ENCODE results near the gene CYP26B1. TPM values are rescaled to one million over a fixed set of nuclear protein-coding genes. Genes with fewer than 3 reads are reported as not detected.

The CYP26B1 gene
- total and polyA plus RNA-seq, 2 experiments from 2014 or later: 3.9 to 6.5 TPM

DNA sequence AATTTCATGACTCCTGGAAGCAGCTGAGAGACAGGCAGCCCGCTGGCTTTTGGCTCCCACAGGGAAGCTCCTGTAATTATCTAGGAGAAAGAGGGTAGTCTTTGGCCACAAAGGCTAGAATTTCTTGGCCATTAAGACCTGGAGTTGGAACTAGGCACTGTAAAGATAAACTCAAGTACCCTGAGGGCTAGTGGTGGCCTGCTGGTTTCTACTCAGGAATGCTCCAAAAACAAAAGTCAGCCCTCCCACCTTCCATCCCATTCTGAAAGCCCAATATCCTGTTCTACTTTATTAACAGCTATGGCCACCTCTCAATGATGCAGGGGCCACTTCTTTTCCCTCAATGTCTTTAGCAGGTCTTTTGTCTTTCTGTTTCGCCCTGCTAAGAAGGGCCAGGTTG, 34.0 kb upstream of the CYP26B1 start:
- DNase-seq (ENCODE audit: low spot score): no peak
- TF ChIP-seq EZH2phosphoT487 (IDR thresholded peaks at IDR 0.05; ENCODE audit: low read depth, severe bottlenecking, unreplicated experiment) (no peak), EZH2 (IDR thresholded peaks at IDR 0.05; ENCODE audit: borderline replicate concordance) (no peak)
- TF ChIP-seq, protein P1, sequence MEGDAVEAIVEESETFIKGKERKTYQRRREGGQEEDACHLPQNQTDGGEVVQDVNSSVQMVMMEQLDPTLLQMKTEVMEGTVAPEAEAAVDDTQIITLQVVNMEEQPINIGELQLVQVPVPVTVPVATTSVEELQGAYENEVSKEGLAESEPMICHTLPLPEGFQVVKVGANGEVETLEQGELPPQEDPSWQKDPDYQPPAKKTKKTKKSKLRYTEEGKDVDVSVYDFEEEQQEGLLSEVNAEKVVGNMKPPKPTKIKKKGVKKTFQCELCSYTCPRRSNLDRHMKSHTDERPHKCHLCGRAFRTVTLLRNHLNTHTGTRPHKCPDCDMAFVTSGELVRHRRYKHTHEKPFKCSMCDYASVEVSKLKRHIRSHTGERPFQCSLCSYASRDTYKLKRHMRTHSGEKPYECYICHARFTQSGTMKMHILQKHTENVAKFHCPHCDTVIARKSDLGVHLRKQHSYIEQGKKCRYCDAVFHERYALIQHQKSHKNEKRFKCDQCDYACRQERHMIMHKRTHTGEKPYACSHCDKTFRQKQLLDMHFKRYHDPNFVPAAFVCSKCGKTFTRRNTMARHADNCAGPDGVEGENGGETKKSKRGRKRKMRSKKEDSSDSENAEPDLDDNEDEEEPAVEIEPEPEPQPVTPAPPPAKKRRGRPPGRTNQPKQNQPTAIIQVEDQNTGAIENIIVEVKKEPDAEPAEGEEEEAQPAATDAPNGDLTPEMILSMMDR (IDR thresholded peaks at IDR 0.05; ENCODE audit: poor library complexity): no peak
- Histone ChIP-seq H3K27me3 (no peaks in the 10 kb centered on the region), H3K79me2 (no peaks in the 10 kb centered on the region), H2AFZ (no peak overlapping the region), H3K4me1 (ENCODE audit: insufficient read depth) (peaks cover 3% of the 10 kb centered on the region), H3K27ac (no peak overlapping the region), H3K9me2 (replicated peaks; ENCODE audit: insufficient read depth) (no peaks in the 10 kb centered on the region), H3K9me3 (ENCODE audit: low read depth) (no peaks in the 10 kb centered on the region), H4K20me1 (ENCODE audit: insufficient read depth, poor library complexity, severe bottlenecking) (no peaks in the 10 kb centered on the region), H3K4me2 (no peak overlapping the region), H3K36me3 (replicated peaks; ENCODE audit: insufficient read depth, low read depth) (peaks cover 7% of the 10 kb centered on the region), H3K4me3 (no peak overlapping the region)
- 84% methylated on average over 2 of the region's 2 CpGs for WGBS (ENCODE audit: low lambda C conversion rate, missing lambda C conversion rate)

DNA sequence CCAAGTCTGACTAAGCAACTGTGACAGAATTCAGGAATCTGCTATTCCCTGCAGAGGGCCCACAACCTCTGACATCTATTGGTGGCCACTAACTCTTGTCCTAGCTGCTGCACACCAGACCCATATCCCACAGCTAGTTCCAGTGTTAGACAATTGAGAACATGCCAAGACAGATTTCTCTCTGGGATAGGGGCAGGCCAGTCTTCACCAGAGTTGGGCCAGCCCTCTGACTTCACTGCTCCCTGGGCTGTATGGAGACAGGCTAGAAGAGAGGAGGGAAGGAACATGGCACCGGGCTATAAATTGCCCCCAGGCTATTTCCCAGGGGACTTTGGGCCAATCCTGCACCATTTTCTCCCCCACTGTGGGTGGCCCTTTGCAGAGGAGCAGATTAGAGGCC, 32.7 kb upstream of the CYP26B1 start:
- no peaks in the 10 kb centered on the region for H4K20me1 ChIP-seq (ENCODE audit: insufficient read depth, poor library complexity, severe bottlenecking)
- 100% methylated on average over 1 of the region's 1 CpG for WGBS (ENCODE audit: low lambda C conversion rate, missing lambda C conversion rate)
- TF ChIP-seq, protein P1 (IDR thresholded peaks at IDR 0.05; ENCODE audit: poor library complexity): no peak
- no peak for TF ChIP-seq EZH2 (IDR thresholded peaks at IDR 0.05; ENCODE audit: borderline replicate concordance)
- TF ChIP-seq EZH2phosphoT487 (IDR thresholded peaks at IDR 0.05; ENCODE audit: low read depth, severe bottlenecking, unreplicated experiment): no peak
- H3K79me2 ChIP-seq: no peaks in the 10 kb centered on the region
- no peak for DNase-seq (ENCODE audit: low spot score)
- no peaks in the 10 kb centered on the region for H3K27me3 ChIP-seq
- H3K9me3 ChIP-seq (ENCODE audit: low read depth): no peaks in the 10 kb centered on the region
- H3K4me2 ChIP-seq: no peak overlapping the region
- peaks cover 7% of the 10 kb centered on the region for H3K36me3 ChIP-seq (replicated peaks; ENCODE audit: insufficient read depth, low read depth)
- no peak overlapping the region for H2AFZ ChIP-seq
- no peak overlapping the region for H3K27ac ChIP-seq
- H3K9me2 ChIP-seq (replicated peaks; ENCODE audit: insufficient read depth): no peaks in the 10 kb centered on the region
- H3K4me1 ChIP-seq (ENCODE audit: insufficient read depth): peaks cover 3% of the 10 kb centered on the region
- no peak overlapping the region for H3K4me3 ChIP-seq

DNA sequence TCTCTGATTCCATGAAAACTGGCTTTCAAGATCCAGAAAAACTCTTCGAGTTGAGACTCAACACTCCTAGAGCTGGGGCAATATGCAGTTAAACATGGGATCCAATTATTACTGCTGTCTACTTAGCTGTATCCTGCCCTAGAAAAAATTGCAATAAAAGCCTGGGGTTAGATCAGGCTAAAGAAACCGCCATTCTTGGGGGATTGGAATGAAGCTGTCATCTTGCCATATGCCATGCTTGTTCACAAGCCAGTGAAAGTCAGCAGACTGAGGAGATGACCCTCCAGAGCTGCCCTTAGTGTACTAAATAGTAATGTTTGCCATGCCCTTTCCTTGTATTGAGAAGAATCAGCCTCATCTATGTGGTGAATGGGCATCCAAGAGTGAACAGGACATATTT, 30.9 kb upstream of the CYP26B1 start:
- H3K4me3 ChIP-seq: no peak overlapping the region
- no peak for DNase-seq (ENCODE audit: low spot score)
- no peak overlapping the region for H3K27ac ChIP-seq
- H3K9me2 ChIP-seq (replicated peaks; ENCODE audit: insufficient read depth): no peaks in the 10 kb centered on the region
- H4K20me1 ChIP-seq (ENCODE audit: insufficient read depth, poor library complexity, severe bottlenecking): no peaks in the 10 kb centered on the region
- peaks cover 3% of the 10 kb centered on the region for H3K4me1 ChIP-seq (ENCODE audit: insufficient read depth)
- TF ChIP-seq EZH2 (IDR thresholded peaks at IDR 0.05; ENCODE audit: borderline replicate concordance) (no peak), EZH2phosphoT487 (IDR thresholded peaks at IDR 0.05; ENCODE audit: low read depth, severe bottlenecking, unreplicated experiment) (no peak)
- TF ChIP-seq, protein P1 (IDR thresholded peaks at IDR 0.05; ENCODE audit: poor library complexity): no peak
- H3K4me2 ChIP-seq: no peak overlapping the region
- no peaks in the 10 kb centered on the region for H3K27me3 ChIP-seq
- no peaks in the 10 kb centered on the region for H3K79me2 ChIP-seq
- no peak overlapping the region for H2AFZ ChIP-seq
- WGBS (ENCODE audit: low lambda C conversion rate, missing lambda C conversion rate): 100% methylated on average over 2 of the region's 2 CpGs
- no peaks in the 10 kb centered on the region for H3K9me3 ChIP-seq (ENCODE audit: low read depth)
- H3K36me3 ChIP-seq (replicated peaks; ENCODE audit: insufficient read depth, low read depth): peaks cover 7% of the 10 kb centered on the region

DNA sequence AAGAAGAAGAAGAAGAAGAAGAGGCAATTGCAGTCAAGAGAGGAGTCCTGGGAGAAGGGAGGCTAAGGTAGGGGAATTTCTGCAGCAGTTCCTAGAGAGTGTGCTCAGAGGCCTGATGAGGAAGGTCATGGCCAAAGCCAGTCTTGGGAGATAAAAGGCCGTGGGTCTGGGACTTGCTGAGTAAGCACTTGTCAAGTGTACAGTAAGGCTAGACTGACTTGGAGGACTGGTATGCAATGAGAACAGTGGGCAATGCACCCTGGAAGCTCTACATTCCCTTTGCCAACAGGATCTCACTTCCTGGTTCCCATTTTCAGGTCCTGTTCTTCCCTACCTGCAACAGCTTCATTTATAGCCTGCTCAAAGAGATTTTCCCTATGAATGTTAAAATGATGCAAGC, 28.6 kb upstream of the CYP26B1 start:
- Histone ChIP-seq H3K4me3 (no peak overlapping the region), H2AFZ (no peak overlapping the region), H3K9me3 (ENCODE audit: low read depth) (no peaks in the 10 kb centered on the region), H3K79me2 (no peaks in the 10 kb centered on the region), H3K27ac (no peak overlapping the region), H3K4me2 (no peak overlapping the region), H4K20me1 (ENCODE audit: insufficient read depth, poor library complexity, severe bottlenecking) (no peaks in the 10 kb centered on the region), H3K9me2 (replicated peaks; ENCODE audit: insufficient read depth) (no peaks in the 10 kb centered on the region), H3K27me3 (no peaks in the 10 kb centered on the region), H3K4me1 (ENCODE audit: insufficient read depth) (no peaks in the 10 kb centered on the region), H3K36me3 (replicated peaks; ENCODE audit: insufficient read depth, low read depth) (peaks cover 7% of the 10 kb centered on the region)
- WGBS (ENCODE audit: low lambda C conversion rate, missing lambda C conversion rate): 73% methylated on average over 1 of the region's 1 CpG
- no peak for TF ChIP-seq EZH2 (IDR thresholded peaks at IDR 0.05; ENCODE audit: borderline replicate concordance)
- TF ChIP-seq EZH2phosphoT487 (IDR thresholded peaks at IDR 0.05; ENCODE audit: low read depth, severe bottlenecking, unreplicated experiment): no peak
- TF ChIP-seq, protein P1 (IDR thresholded peaks at IDR 0.05; ENCODE audit: poor library complexity): no peak
- no peak for DNase-seq (ENCODE audit: low spot score)
